H1 (cell line): Measurements from ENCODE around the gene PBX2. TPM values are rescaled to one million over a fixed set of nuclear protein-coding genes. Genes with fewer than 3 reads are reported as not detected.
"Not testable (repeated sequence)": the region's sequence is repeated elsewhere in the genome, so short reads cannot be mapped to it uniquely, and the experiment has no call there.

Experiments used
- CTCF ChIA-PET: fragments of 300-600 bp; sonication (Branson Sonifier 250); formaldehyde crosslinking; loops from one replicate; lab custom pipeline; 2021; ENCODE audit not compliant: partially characterized antibody; lab: Charles Lee
- POLR2A ChIA-PET: fragments of 300-600 bp; sonication (Branson Sonifier 250); formaldehyde crosslinking; loops from one replicate; lab custom pipeline; 2021; ENCODE audit warnings: inconsistent platforms; ENCODE audit not compliant: partially characterized antibody; lab: Charles Lee
- DNase-seq, 2 experiments: peaks; one replicate each; pipeline versions ENCODE4 v3.0.0 to v3.0.0-alpha.2; 2010 to 2022; ENCODE audit warnings: low spot score in 2 of 2, low read depth in 1 of 2, mixed read lengths in 1 of 2
- FAIRE-seq: peaks from 2 replicates; lab custom pipeline; 2011; peaks lifted over from hg19 to GRCh38; lab: Jason Lieb, UNC
- H2AFZ ChIP-seq: 2 replicates; pipeline ENCODE4 v1.8.1; 2012; ENCODE audit warnings: low read length, inconsistent platforms
- H2AK5ac ChIP-seq: 2 replicates; pipeline ENCODE4 v1.6.1; 2013; ENCODE audit warnings: low read depth, low read length
- H2BK120ac ChIP-seq: replicated peaks from 2 replicates; pipeline ENCODE3; 2013; ENCODE audit warnings: low read depth, low read length, inconsistent platforms
- H2BK12ac ChIP-seq: 2 replicates; pipeline ENCODE4 v1.6.1; 2013; ENCODE audit warnings: low read depth, low read length
- H2BK15ac ChIP-seq: 2 replicates; pipeline ENCODE4 v1.6.1; 2013; ENCODE audit warnings: low read length
- H2BK20ac ChIP-seq: 2 replicates; pipeline ENCODE4 v1.6.1; 2013; ENCODE audit warnings: low read length
- H2BK5ac ChIP-seq: 2 replicates; pipeline ENCODE4 v1.6.1; 2013; ENCODE audit warnings: low read depth, low read length
- H3K14ac ChIP-seq: 2 replicates; pipeline ENCODE4 v1.6.1; 2013; ENCODE audit warnings: inconsistent platforms; ENCODE audit not compliant: insufficient read length
- H3K18ac ChIP-seq: 2 replicates; pipeline ENCODE4 v1.6.1; 2013; ENCODE audit warnings: low read length; ENCODE audit errors: extremely low read depth
- H3K23ac ChIP-seq: 2 replicates; pipeline ENCODE4 v1.6.1; 2013; ENCODE audit warnings: inconsistent platforms; ENCODE audit not compliant: insufficient read length
- H3K23me2 ChIP-seq: 2 replicates; pipeline ENCODE4 v1.6.1; 2013; ENCODE audit warnings: low read depth, low read length
- H3K27ac ChIP-seq: 2 replicates; pipeline ENCODE4 v1.6.1; 2011; ENCODE audit warnings: low read depth, low read length, inconsistent platforms
- H3K27me3 ChIP-seq, 4 experiments: replicated peaks in 1 of 4; 1 replicate in 1 of 4; 2 replicates in 3 of 4; pipeline versions ENCODE4 v1.6.1 to v1.8.1; 2011 to 2013; ENCODE audit warnings: low read length in 3 of 4, mild to moderate bottlenecking in 3 of 4, inconsistent platforms in 2 of 4, mixed read lengths in 2 of 4, moderate library complexity in 1 of 4; ENCODE audit not compliant: control insufficient read depth in 3 of 4, insufficient read depth in 3 of 4; ENCODE audit errors: extremely low read depth in 1 of 4
- H3K36me3 ChIP-seq, 4 experiments: 2 replicates each; pipeline versions ENCODE4 v1.6.1 to v1.8.1; 2011 to 2013; ENCODE audit warnings: mild to moderate bottlenecking in 4 of 4, low read length in 3 of 4, moderate library complexity in 2 of 4, control low read depth in 1 of 4, inconsistent platforms in 1 of 4; ENCODE audit not compliant: insufficient read depth in 4 of 4, control insufficient read depth in 2 of 4
- H3K4ac ChIP-seq: replicated peaks from 2 replicates; pipeline ENCODE3; 2013; ENCODE audit warnings: low read length, low read depth, mixed read lengths, inconsistent platforms; ENCODE audit not compliant: insufficient read length
- H3K4me1 ChIP-seq, 4 experiments: replicated peaks in 1 of 4; 1 replicate in 1 of 4; 2 replicates in 3 of 4; pipeline versions ENCODE4 v1.6.1 to v1.8.1; 2011 to 2013; ENCODE audit warnings: low read length in 3 of 4, inconsistent platforms in 2 of 4, mixed read lengths in 1 of 4; ENCODE audit not compliant: insufficient read depth in 4 of 4, control insufficient read depth in 3 of 4
- H3K4me2 ChIP-seq, 2 experiments: 2 replicates each; pipeline versions ENCODE4 v1.6.1 to v1.8.1; 2011 to 2013; ENCODE audit warnings: low read depth in 2 of 2, low read length in 2 of 2, control low read depth in 1 of 2, inconsistent platforms in 1 of 2, mild to moderate bottlenecking in 1 of 2; ENCODE audit not compliant: insufficient read depth in 1 of 2
- H3K4me3 ChIP-seq, 4 experiments: fragments of 200-600, 300-600 bp in 1 of 4; sonication (generic), shearing (Covaris generic), sonication (Bioruptor Twin) in 1 of 4; 2 replicates each; pipeline versions ENCODE4 v1.5.1 to v1.8.1; 2011 to 2016; ENCODE audit warnings: low read length in 4 of 4, low read depth in 3 of 4, control low read depth in 2 of 4, inconsistent platforms in 2 of 4, mild to moderate bottlenecking in 2 of 4, mixed read lengths in 1 of 4, moderate library complexity in 1 of 4; ENCODE audit not compliant: insufficient read depth in 2 of 4; ENCODE audit errors: extremely low read depth in 1 of 4
- H3K56ac ChIP-seq: replicated peaks from 2 replicates; pipeline ENCODE3; 2013; ENCODE audit warnings: low read depth, mild to moderate bottlenecking, mixed read lengths, low read length, inconsistent platforms; ENCODE audit not compliant: insufficient read length
- H3K79me1 ChIP-seq: 2 replicates; pipeline ENCODE4 v1.6.1; 2013; ENCODE audit warnings: low read depth, low read length, control low read depth
- H3K79me2 ChIP-seq, 2 experiments: 2 replicates each; pipeline versions ENCODE4 v1.6.1 to v1.8.1; 2012 to 2013; ENCODE audit warnings: low read length in 2 of 2, mild to moderate bottlenecking in 2 of 2, inconsistent platforms in 1 of 2; ENCODE audit not compliant: insufficient read depth in 2 of 2, control insufficient read depth in 1 of 2
- H3K9ac ChIP-seq, 4 experiments: replicated peaks in 1 of 4; 1 replicate in 1 of 4; 2 replicates in 3 of 4; pipeline versions ENCODE4 v1.6.1 to v1.8.1; 2011 to 2013; ENCODE audit warnings: low read depth in 3 of 4, low read length in 3 of 4, control low read depth in 2 of 4, mild to moderate bottlenecking in 2 of 4, moderate library complexity in 2 of 4, inconsistent platforms in 1 of 4; ENCODE audit errors: extremely low read depth in 1 of 4
- H3K9me3 ChIP-seq, 2 experiments: 2 replicates each; pipeline versions ENCODE4 v1.6.1 to v1.8.1; 2012 to 2013; ENCODE audit warnings: mild to moderate bottlenecking in 2 of 2, moderate library complexity in 2 of 2, control low read depth in 1 of 2, inconsistent platforms in 1 of 2, low read depth in 1 of 2, low read length in 1 of 2, mixed read lengths in 1 of 2; ENCODE audit not compliant: insufficient read depth in 2 of 2
- H4K20me1 ChIP-seq, 2 experiments: replicated peaks in 1 of 2; 2 replicates each; pipeline versions ENCODE3 to v1.8.1; 2011 to 2013; ENCODE audit warnings: inconsistent platforms in 2 of 2, low read length in 2 of 2, mild to moderate bottlenecking in 1 of 2; ENCODE audit not compliant: insufficient read depth in 2 of 2, control insufficient read depth in 1 of 2
- H4K5ac ChIP-seq: 2 replicates; pipeline ENCODE4 v1.6.1; 2013; ENCODE audit warnings: low read length, low read depth, mixed read lengths, inconsistent platforms; ENCODE audit not compliant: insufficient read length
- H4K8ac ChIP-seq: 2 replicates; pipeline ENCODE4 v1.8.0; 2013; ENCODE audit warnings: mild to moderate bottlenecking, moderate library complexity, low read length, inconsistent platforms; ENCODE audit not compliant: insufficient read depth; ENCODE audit errors: extremely low read depth
- H4K91ac ChIP-seq: replicated peaks from 2 replicates; pipeline ENCODE3; 2013; ENCODE audit warnings: low read length, mixed read lengths, inconsistent platforms; ENCODE audit not compliant: insufficient read length
- WGBS, 2 experiments: shearing (Covaris generic) in 1 of 2; methylation state at CpG; one replicate each; pipeline versions ENCODE4 v1.1.6 to v1.1.7; 2013 to 2015; ENCODE audit warnings: low lambda C conversion rate in 2 of 2, mixed read lengths in 2 of 2, inconsistent platforms in 1 of 2, low coverage in 1 of 2, missing lambda C conversion rate in 1 of 2; ENCODE audit not compliant: insufficient replicate concordance in 2 of 2, insufficient coverage in 1 of 2, insufficient read length in 1 of 2; ENCODE audit errors: extremely low coverage in 1 of 2, missing lambda C conversion rate in 1 of 2; 5-methylcytosine and 5-hydroxymethylcytosine counted together
- polyA plus RNA-seq, 7 experiments: library from polyadenylated mRNA; depleted of rRNA in 3 of 7; stranded (reverse) in 5 of 7; unstranded in 2 of 7; fragments of >200 nt in 5 of 7; fragments of 200-250 nt in 2 of 7; gene quantifications; 1 replicate in 5 of 7; 2 replicates in 1 of 7; 4 replicates in 1 of 7; pipeline versions ENCODE4 v1.2.1 to v1.2.3, GENCODE V29; 2011 to 2013; ENCODE audit warnings: missing spikeins in 2 of 7, mixed read lengths in 2 of 7
- total RNA-seq: library from RNA; stranded (reverse); fragmentation: NEBNext Ultra II Directional; extraction: Animal tissue kit (Norgen Biotek cat#: 25700); gene quantifications from 2 replicates; pipeline ENCODE4 v1.2.1, GENCODE V29; 2021

The PBX2 gene
- total and polyA plus RNA-seq, 2 of the 8 experiments (the other 6 are each of a cell fraction or from before 2014, with no cell fraction given): 102 to 130 TPM

- FAIRE-seq: not testable (repeated sequence)
Observed at GRCh38 chr6:32186151-32186840, 3.7 kb downstream of the PBX2 start.

More at GRCh38 chr6:32186151-32186840, 3.7 kb downstream of the PBX2 start:
- 81% methylated on average over 9 of the region's 10 CpGs; no CpG with 5 or more reads in 1 of the 2 experiments for WGBS, 2 experiments
- not testable (repeated sequence) for H3K9ac ChIP-seq, H2BK20ac ChIP-seq, H4K5ac ChIP-seq, H2BK5ac ChIP-seq, H2BK120ac ChIP-seq, H3K14ac ChIP-seq, H3K4me2 ChIP-seq, H3K23ac ChIP-seq, H3K79me1 ChIP-seq, H2BK12ac ChIP-seq, H2AK5ac ChIP-seq, H2AFZ ChIP-seq, H3K27ac ChIP-seq, H3K9me3 ChIP-seq, H4K20me1 ChIP-seq, H3K4me3 ChIP-seq, DNase-seq, H3K56ac ChIP-seq, H3K23me2 ChIP-seq, H4K91ac ChIP-seq, H2BK15ac ChIP-seq, H3K18ac ChIP-seq, H3K27me3 ChIP-seq, H3K4ac ChIP-seq, H4K8ac ChIP-seq
- H3K79me2 ChIP-seq: peaks cover 0 to 13% of the 10 kb centered on the region in 2 experiments; a peak in 2 of 4 replicates
- ChIA-PET POLR2A (interaction anchor here (0.7 to 13.3 kb wide), 5 partner anchors 7 to 35 kb away, joined by 3 to 194 read pairs (median 4); partner anchors contain the start of genes AGPAT1, PRRT1 and RNF5), CTCF (interaction anchor here (3.2 kb wide), 1 partner anchor 68 kb away, joined by 13 read pairs; no protein-coding TSS in a partner anchor)
- peaks cover 0 to 14% (median 7%) of the 10 kb centered on the region in 4 experiments; a peak in 6 of 7 replicates for H3K4me1 ChIP-seq
- H3K36me3 ChIP-seq: peaks cover 5 to 28% (median 26%) of the 10 kb centered on the region in 4 experiments
